Hepatocyte (in vitro differentiated cells): Measurements from ENCODE around the gene ZEB2. TPM values are rescaled to one million over a fixed set of nuclear protein-coding genes. Genes with fewer than 3 reads are reported as not detected.
A peak's percentile ranks its signal among the peaks of the same experiment; 100 is the strongest.

Experiments used
- DNase-seq: peaks from one replicate; pipeline ENCODE4 v3.0.0-alpha.2; 2016; ENCODE audit warnings: low spot score
- H2AFZ ChIP-seq: fragments of 200-600 bp; sonication (generic); 2 replicates; pipeline ENCODE4 v1.6.0; 2016; ENCODE audit warnings: antibody characterized with exemption, mild to moderate bottlenecking
- H3K27ac ChIP-seq: fragments of 200-600 bp; sonication (generic); 2 replicates; pipeline ENCODE4 v1.5.1; 2016; ENCODE audit warnings: mild to moderate bottlenecking
- H3K27me3 ChIP-seq: fragments of 200-600 bp; sonication (generic); 2 replicates; pipeline ENCODE4 v1.6.1; 2016
- H3K36me3 ChIP-seq: fragments of 200-600 bp; sonication (generic); replicated peaks from 2 replicates; pipeline ENCODE4 v1.5.1; 2016; ENCODE audit warnings: low read depth; ENCODE audit not compliant: insufficient read depth
- H3K4me1 ChIP-seq: fragments of 200-600 bp; sonication (generic); 2 replicates; pipeline ENCODE4 v1.5.1; 2016; ENCODE audit warnings: mild to moderate bottlenecking, moderate library complexity; ENCODE audit not compliant: insufficient read depth
- H3K4me2 ChIP-seq: fragments of 200-600 bp; sonication (generic); 2 replicates; pipeline ENCODE4 v1.6.0; 2016
- H3K4me3 ChIP-seq: fragments of 200-600 bp; sonication (generic); 2 replicates; pipeline ENCODE4 v1.5.1; 2016; ENCODE audit warnings: mild to moderate bottlenecking
- H3K79me2 ChIP-seq: fragments of 200-600 bp; sonication (generic); 2 replicates; pipeline ENCODE4 v1.6.0; 2017; ENCODE audit warnings: mild to moderate bottlenecking
- H3K9me2 ChIP-seq: fragments of 200-600 bp; sonication (generic); replicated peaks from 2 replicates; pipeline ENCODE4 v1.6.0; 2017; ENCODE audit warnings: mild to moderate bottlenecking; ENCODE audit not compliant: insufficient read depth
- H3K9me3 ChIP-seq: fragments of 200-600 bp; sonication (generic); 2 replicates; pipeline ENCODE4 v1.5.1; 2016; ENCODE audit warnings: low read depth, mild to moderate bottlenecking
- H4K20me1 ChIP-seq: fragments of 200-600 bp; sonication (generic); 2 replicates; pipeline ENCODE4 v1.6.0; 2016; ENCODE audit warnings: mild to moderate bottlenecking; ENCODE audit not compliant: insufficient read depth, poor library complexity, severe bottlenecking
- EZH2 ChIP-seq: fragments of 200-600 bp; sonication (generic); IDR thresholded peaks from 2 replicates; pipeline ENCODE4 v1.6.1; 2016; ENCODE audit warnings: antibody characterized with exemption, mild to moderate bottlenecking, borderline replicate concordance
- EZH2phosphoT487 ChIP-seq: fragments of 200-600 bp; sonication (generic); IDR thresholded peaks from one replicate; pipeline ENCODE4 v1.6.1; 2018; ENCODE audit warnings: antibody characterized with exemption, mild to moderate bottlenecking, low read depth, moderate library complexity; ENCODE audit not compliant: unreplicated experiment, severe bottlenecking
- WGBS: methylation state at CpG from one replicate; pipeline ENCODE4 v1.1.6; 2016; ENCODE audit warnings: low lambda C conversion rate; ENCODE audit errors: missing lambda C conversion rate; 5-methylcytosine and 5-hydroxymethylcytosine counted together
- polyA plus RNA-seq: library from polyadenylated mRNA; unstranded; fragments of >200 nt; fragmentation: Nextera tagmentation; extraction: Ambion mirVana; gene quantifications from 2 replicates; pipeline ENCODE4 v1.2.1, GENCODE V29; 2016
- total RNA-seq: library from RNA; depleted of rRNA; stranded (reverse); fragments of >200 nt; gene quantifications from 2 replicates; pipeline ENCODE4 v1.2.3, GENCODE V29; 2014
- TF ChIP-seq, protein P1 (sequence below): fragments of 200-600 bp; sonication (generic); IDR thresholded peaks from 2 replicates; pipeline ENCODE4 v1.5.1; 2016; ENCODE audit warnings: antibody characterized with exemption, mild to moderate bottlenecking; ENCODE audit not compliant: poor library complexity

ZEB2 gene
- total and polyA plus RNA-seq, 2 experiments from 2014 or later: 17.8 to 35.5 TPM

DNA sequence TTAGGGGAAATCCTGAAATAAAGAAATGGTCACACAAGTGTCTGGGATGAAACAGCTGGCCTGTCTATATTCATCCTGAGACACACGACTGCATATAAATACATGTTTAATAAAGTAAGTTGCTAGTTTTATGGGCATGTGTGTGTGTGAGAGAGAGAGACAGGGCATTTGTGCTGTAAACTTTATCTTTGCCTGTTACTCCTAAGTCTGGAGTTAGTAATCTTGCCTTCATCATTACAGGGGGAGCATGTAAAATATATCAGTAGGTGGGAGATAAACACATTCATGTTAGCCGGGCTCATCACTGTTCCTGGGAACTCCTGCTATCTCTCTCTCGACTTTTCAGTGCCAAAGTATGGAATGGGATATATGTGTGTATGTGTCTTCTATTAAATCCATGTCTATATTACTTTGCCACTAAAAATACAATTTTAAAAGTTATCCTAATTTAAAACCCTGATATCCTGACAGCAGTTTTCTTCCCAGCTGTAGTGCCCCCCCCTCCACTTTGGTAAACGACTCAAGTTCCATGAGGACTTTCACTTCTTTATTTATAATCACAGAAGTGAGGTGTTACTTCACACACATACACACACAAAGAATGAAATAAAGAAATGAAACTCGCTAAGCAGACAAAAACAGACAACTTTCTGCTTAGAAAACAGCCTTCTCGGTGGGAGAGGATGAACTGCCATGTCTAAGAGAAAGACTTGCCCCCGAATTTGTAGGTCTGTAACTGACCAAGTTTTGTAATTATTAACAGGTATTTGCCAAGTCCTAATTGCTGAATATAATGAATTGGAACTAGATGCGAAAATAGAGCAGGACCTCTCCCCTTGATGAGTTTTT lies 947 bp downstream of the ZEB2 start:
- H2AFZ ChIP-seq: no peak overlapping the region
- H3K9me3 ChIP-seq: no peaks in the 10 kb centered on the region
- peak overlapping the region; percentile 30 for H3K4me3 ChIP-seq
- H3K9me2 ChIP-seq: no peaks in the 10 kb centered on the region
- TF ChIP-seq EZH2phosphoT487 (no peak), EZH2 (peak; percentile 74)
- TF ChIP-seq, protein P1, sequence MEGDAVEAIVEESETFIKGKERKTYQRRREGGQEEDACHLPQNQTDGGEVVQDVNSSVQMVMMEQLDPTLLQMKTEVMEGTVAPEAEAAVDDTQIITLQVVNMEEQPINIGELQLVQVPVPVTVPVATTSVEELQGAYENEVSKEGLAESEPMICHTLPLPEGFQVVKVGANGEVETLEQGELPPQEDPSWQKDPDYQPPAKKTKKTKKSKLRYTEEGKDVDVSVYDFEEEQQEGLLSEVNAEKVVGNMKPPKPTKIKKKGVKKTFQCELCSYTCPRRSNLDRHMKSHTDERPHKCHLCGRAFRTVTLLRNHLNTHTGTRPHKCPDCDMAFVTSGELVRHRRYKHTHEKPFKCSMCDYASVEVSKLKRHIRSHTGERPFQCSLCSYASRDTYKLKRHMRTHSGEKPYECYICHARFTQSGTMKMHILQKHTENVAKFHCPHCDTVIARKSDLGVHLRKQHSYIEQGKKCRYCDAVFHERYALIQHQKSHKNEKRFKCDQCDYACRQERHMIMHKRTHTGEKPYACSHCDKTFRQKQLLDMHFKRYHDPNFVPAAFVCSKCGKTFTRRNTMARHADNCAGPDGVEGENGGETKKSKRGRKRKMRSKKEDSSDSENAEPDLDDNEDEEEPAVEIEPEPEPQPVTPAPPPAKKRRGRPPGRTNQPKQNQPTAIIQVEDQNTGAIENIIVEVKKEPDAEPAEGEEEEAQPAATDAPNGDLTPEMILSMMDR: no peak
- no peaks in the 10 kb centered on the region for H4K20me1 ChIP-seq
- no peak for DNase-seq
- H3K27me3 ChIP-seq: peaks cover 78% of the 10 kb centered on the region
- H3K36me3 ChIP-seq: no peaks in the 10 kb centered on the region
- peak overlapping the region; percentile 90 for H3K27ac ChIP-seq
- 5% methylated on average over 8 of the region's 8 CpGs for WGBS
- no peaks in the 10 kb centered on the region for H3K4me1 ChIP-seq
- peak overlapping the region; percentile 78 for H3K4me2 ChIP-seq
- peaks cover 49% of the 10 kb centered on the region for H3K79me2 ChIP-seq

DNA sequence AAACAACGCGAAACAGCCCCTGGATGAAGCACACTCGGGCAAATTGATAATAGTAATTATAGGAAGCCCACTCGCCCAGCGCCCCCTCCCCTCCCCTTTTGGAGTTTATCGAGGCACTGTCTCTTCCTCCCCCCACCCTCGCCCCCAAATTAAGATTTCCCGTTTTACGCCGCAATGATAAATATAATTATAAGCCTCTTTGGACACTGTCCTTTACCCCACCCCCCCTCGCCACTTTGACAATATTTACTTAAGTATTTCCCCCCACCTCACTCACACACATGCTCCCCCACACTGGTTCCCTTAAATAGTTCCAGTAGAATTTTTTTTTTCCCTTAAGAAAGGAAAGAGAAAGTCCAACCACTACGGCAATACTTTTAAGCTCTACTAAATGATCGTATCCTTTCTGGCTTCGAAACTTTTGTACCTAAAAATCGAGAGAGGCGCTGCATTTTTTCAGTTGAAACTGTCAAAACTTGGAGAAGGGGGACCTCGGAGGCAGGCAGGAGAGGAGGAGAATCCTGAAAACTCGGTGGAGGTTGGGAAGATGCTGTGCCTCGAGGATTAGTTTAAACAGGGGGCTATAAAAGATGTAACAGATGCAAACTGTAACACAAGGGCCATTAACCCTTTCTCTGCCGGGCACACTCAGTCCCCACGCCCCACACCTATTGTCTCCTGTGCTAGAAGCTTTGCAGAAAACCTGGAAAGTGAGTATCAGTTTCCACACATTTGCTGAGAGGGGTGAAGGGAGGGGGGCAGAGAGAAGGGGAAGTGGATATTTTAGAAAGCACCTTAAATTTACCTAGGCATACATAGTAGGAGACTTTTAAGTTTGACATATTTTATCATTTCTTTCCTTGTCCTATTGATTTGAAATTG lies 1.8 kb downstream of the ZEB2 start:
- H3K4me3 ChIP-seq: peak overlapping the region; percentile 71
- peak overlapping the region; percentile 90 for H3K27ac ChIP-seq
- 2% methylated on average over 19 of the region's 21 CpGs for WGBS
- peak overlapping the region; percentile 78 for H3K4me2 ChIP-seq
- peaks cover 55% of the 10 kb centered on the region for H3K79me2 ChIP-seq
- TF ChIP-seq EZH2phosphoT487 (no peak), EZH2 (peak; percentile 15)
- H3K9me3 ChIP-seq: no peaks in the 10 kb centered on the region
- no peak for DNase-seq
- peak overlapping the region; percentile 46 for H2AFZ ChIP-seq
- H3K36me3 ChIP-seq: no peaks in the 10 kb centered on the region
- H4K20me1 ChIP-seq: no peaks in the 10 kb centered on the region
- no peaks in the 10 kb centered on the region for H3K4me1 ChIP-seq
- H3K9me2 ChIP-seq: no peaks in the 10 kb centered on the region
- peaks cover 77% of the 10 kb centered on the region for H3K27me3 ChIP-seq

DNA sequence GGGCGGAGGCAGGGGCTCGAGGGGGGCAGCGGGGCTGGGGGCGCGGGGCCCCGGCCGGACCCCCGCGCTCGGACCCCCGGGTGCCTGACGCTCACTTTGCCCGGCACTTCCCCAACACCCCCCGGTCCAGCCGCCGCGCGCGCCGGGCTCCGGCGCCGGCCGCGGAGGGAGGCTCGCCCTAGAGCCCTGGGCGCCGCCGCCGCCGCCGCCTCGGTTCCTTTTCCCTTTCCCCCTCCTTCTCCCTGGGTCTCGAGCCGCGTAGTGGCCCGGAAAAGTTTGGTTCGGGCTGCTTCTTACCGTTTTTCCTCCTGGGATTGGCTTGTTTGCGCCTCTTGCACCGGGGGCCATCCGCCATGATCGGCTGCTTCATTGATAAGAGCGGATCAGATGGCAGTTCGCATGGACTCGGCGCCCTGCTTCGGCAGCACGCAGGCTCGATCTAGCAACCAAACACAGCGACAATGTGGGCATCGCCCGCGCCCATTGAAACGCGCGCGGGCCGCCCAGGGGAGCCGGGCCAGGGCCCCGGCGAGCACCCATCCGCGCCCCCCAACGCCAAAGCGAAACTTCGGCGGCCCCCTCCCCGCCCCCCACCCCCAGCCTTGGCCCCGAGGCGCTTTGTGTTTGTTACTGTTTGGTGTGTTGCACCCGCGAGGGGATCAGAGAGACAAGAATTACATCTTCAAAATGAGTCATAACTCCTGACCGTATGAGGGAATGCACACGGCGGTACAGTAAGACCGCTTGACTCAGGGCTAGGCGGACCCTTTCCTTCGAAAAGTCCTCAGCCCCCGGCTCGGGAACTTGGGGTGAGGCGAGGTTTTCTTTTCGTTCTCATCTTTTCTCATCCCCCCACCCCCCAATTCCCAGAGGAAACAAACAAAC lies 2.7 kb downstream of the ZEB2 start:
- Histone ChIP-seq H4K20me1 (no peaks in the 10 kb centered on the region), H3K9me2 (no peaks in the 10 kb centered on the region), H3K4me1 (no peaks in the 10 kb centered on the region), H3K4me3 (peak overlapping the region; percentile 71), H3K36me3 (no peaks in the 10 kb centered on the region), H3K27me3 (peaks cover 77% of the 10 kb centered on the region), H3K9me3 (no peaks in the 10 kb centered on the region), H3K27ac (peak overlapping the region; percentile 90), H2AFZ (peak overlapping the region; percentile 46), H3K79me2 (peaks cover 63% of the 10 kb centered on the region), H3K4me2 (peak overlapping the region; percentile 78)
- peak; percentile 76 for DNase-seq
- 1% methylated on average over 36 of the region's 83 CpGs for WGBS
- TF ChIP-seq, protein P1: no peak
